Measurements from ENCODE around the gene SPATA20.

DNA sequence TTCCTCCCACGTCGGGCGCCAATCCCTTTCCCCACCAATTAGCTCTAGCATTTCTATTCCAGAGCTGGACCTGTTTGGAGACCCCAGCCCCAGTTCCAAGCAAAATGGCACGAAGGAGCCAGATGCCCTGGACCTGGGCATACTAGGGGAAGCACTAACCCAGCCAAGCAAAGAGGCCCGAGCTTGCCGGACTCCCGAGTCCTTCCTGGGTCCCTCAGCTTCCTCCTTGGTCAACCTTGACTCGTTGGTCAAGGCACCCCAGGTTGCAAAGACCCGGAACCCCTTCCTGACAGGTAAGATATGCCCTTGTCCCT is 5.6 kb upstream of the SPATA20 start:
- TF ChIP-seq CTCF (IDR thresholded peaks at IDR 0.05), result no peak
- TF ChIP-seq POLR2A (IDR thresholded peaks at IDR 0.05), result no peak

All from ovary (tissue), 3 donors.